Stimulated activated CD8-positive, alpha-beta memory T cell treated with anti-CD3 and anti-CD28 coated beads, Interleukin-7, amount 100 ng/mL, for 1 hour (primary cell): ENCODE data around the gene TPSAB1.

Source experiments
- DNase-seq, 2 donors: peaks; one replicate each; pipeline ENCODE4 v3.0.0-alpha.2; 2020; ENCODE audit warnings: low read depth in 2 of 2

TPSAB1 gene

GRCh38 chr16:1283996-1284616, 43.6 kb downstream of the TPSAB1 start:
- no peak for DNase-seq

DNA sequence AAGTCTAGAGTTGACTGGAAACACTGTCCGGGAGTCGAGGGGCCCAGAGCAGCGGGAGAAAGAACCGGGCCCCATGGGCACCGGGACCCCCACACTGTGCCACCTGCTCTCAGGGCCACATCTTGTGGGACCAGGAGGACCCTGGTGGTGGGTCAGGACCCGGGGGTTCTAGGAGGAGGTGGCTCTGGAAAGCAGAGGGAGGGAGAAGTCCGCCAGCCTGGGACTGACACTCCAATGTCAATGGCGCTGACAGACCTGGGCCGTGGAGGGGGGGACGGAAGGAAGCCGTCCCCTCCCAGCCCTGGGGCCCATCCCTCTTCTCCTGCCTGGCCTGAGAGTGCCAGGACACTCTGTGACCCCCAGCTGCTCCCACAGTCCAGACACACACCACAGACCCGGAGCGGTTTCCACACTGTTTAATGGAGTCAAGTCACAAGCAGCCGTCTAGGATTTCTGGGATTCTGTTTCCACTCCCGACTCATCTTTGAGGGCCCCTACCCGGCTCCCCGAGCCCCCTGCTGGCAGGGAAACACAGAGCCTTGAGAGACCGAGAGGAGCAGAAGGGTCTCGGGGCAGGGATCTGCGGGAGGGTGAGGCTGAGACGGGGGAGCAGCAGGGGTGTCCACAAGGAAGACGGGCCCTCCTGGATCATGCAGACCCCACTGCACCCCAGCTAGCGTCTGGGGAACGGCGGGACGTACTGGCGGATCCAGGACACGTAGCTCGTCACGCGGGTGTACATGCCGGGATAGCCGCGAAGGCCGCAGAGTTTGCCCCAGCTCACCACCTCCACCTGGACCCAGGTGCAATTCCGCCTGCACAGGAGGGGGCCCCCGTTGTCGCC, 45.4 kb downstream of the TPSAB1 start:
- DNase-seq = no peak

DNA sequence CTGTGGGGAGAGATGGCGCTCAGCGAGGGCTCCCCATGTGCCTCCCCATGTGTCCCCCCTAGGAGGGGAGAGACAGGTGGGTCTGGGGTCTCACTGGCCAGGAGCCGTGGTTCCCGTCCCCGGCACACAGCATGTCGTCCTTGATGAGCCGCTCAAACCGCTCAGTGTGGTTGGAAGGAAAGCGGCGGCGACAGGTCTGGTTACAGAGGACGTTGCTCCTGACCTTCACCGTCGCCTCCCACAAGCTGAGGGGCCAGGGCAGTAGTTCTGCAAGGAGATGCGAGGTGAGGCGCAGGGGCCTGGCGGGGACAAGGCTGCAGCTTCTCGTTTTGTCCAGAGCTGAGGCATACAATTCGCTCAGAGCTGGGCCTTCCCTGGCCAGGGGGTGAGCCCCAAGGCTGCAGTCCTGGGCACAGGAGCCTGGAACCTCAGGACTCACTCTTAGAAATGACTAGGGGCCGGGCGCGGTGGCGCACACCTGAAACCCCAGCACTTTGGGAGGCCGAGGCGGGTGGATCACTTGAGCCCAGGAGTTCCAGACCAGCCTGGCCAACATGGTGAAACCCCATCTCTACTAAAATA, 46.1 kb downstream of the TPSAB1 start:
- no peak for DNase-seq

- DNase-seq = no peak
Observed at GRCh38 chr16:1287982-1288670, 47.6 kb downstream of the TPSAB1 start.

DNA sequence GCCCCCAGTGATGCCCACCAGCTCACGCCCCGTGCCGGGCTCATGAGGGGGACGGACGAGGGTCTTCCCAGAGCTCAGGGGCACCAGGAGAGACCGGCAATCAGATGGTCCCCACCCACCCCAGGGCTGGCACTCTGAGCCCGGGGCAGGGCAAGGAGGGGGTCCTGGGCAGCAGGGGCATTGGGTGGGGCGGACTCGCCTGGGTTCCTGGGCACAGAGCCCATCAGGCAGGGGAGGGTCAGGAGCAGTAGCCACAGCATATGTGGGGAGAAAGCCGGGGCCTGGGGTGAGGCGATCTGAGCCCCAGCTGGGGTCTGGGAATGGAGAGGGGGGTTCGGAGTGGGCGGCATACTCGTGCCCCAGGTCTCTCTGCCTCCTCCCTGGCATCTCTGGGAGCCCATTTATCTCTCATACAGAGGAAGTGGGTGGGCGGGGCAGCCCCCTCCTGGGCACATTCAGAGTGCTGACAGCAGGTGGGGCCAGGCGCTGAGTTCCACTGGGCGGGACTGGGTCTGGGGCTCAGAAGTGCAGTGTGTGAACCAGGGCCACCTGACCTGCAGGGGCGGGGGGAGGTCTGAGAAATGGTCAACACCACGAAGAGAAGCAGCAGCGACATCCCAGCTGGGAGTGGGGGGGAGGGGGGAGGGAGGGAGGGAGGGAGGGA, 48.4 kb downstream of the TPSAB1 start:
- DNase-seq = no peak

GRCh38 chr16:1289477-1289866, 49.0 kb downstream of the TPSAB1 start:
- no peak for DNase-seq

- DNase-seq = no peak
Observed at GRCh38 chr16:1290063-1290501, 49.6 kb downstream of the TPSAB1 start.

GRCh38 chr16:1290860-1291575, 50.5 kb downstream of the TPSAB1 start:
- DNase-seq = no peak

DNA sequence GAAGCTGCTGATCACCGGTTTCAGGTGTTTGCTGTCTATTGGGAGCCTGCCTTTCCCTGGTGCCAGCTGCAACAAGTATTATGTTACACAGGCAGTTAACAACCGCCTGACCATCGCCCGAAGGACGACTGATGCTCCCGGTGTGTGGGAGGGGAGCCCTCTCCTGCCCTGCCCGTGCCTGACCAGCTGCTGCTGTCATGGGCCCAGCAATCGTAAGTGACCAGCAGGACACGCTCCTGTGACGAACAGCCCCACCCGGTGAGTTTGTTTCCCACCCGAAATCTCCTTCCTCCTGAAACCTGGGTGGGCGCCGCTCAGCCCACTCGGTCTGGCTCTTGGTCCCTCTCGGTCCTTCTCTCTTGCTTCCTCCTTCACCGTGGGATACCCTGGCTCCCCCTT, 51.1 kb downstream of the TPSAB1 start:
- DNase-seq = no peak
